Measurements from ENCODE around the gene LRRC4C. TPM values are rescaled to one million over a fixed set of nuclear protein-coding genes. Genes with fewer than 3 reads are reported as not detected.

Gene LRRC4C
- total RNA-seq, 1 donor from 2014 or later = 16.9 TPM

GRCh38 chr11:40573254-40573891, 886.1 kb downstream of the LRRC4C start:
- no peak for DNase-seq (ENCODE audit: low spot score in 2 of 2, unreplicated experiment in 2 of 2)
- H3K36me3 Mint-ChIP-seq = no peaks in the 10 kb centered on the region
- no peaks in the 10 kb centered on the region for H3K4me1 Mint-ChIP-seq
- H3K4me3 Mint-ChIP-seq = no peak overlapping the region
- no peak overlapping the region for H3K27ac Mint-ChIP-seq
- TF ChIP-seq, protein P1, sequence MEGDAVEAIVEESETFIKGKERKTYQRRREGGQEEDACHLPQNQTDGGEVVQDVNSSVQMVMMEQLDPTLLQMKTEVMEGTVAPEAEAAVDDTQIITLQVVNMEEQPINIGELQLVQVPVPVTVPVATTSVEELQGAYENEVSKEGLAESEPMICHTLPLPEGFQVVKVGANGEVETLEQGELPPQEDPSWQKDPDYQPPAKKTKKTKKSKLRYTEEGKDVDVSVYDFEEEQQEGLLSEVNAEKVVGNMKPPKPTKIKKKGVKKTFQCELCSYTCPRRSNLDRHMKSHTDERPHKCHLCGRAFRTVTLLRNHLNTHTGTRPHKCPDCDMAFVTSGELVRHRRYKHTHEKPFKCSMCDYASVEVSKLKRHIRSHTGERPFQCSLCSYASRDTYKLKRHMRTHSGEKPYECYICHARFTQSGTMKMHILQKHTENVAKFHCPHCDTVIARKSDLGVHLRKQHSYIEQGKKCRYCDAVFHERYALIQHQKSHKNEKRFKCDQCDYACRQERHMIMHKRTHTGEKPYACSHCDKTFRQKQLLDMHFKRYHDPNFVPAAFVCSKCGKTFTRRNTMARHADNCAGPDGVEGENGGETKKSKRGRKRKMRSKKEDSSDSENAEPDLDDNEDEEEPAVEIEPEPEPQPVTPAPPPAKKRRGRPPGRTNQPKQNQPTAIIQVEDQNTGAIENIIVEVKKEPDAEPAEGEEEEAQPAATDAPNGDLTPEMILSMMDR (IDR thresholded peaks at IDR 0.05; ENCODE audit: unreplicated experiment) = no peak
- H3K9me3 Mint-ChIP-seq = no peaks in the 10 kb centered on the region
- H3K27me3 Mint-ChIP-seq (ENCODE audit: low read depth) = no peaks in the 10 kb centered on the region

GRCh38 chr11:40569947-40570531, 889.4 kb downstream of the LRRC4C start:
- no peak overlapping the region for H3K4me3 Mint-ChIP-seq
- no peaks in the 10 kb centered on the region for H3K27me3 Mint-ChIP-seq (ENCODE audit: low read depth)
- peaks cover 12% of the 10 kb centered on the region for H3K4me1 Mint-ChIP-seq
- no peaks in the 10 kb centered on the region for H3K36me3 Mint-ChIP-seq
- H3K9me3 Mint-ChIP-seq = no peaks in the 10 kb centered on the region
- no peak overlapping the region for H3K27ac Mint-ChIP-seq
- TF ChIP-seq, protein P1 (IDR thresholded peaks at IDR 0.05; ENCODE audit: unreplicated experiment) = no peak
- DNase-seq (ENCODE audit: low spot score in 2 of 2, unreplicated experiment in 2 of 2) = no peak

DNA sequence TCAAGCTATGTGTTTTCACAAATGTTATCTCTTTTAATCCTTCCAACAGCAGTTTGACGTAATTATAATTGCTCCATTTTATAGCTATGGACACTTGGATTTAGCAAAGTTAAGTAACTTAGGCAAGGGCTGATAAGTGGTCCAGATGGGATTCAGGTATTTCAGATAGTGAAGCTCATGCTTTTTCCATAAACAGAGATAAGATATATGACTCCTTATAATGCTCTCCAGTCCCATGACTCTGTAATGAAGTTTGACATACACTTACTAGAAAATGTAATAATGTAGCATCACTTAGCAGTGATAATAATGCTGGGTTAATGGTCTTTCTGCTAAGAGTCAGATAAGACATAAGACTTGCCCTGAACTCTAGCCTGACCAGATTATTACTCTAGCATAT, 892.1 kb downstream of the LRRC4C start:
- H3K4me3 Mint-ChIP-seq = no peak overlapping the region
- H3K27ac Mint-ChIP-seq = no peak overlapping the region
- TF ChIP-seq, protein P1 (IDR thresholded peaks at IDR 0.05; ENCODE audit: unreplicated experiment) = no peak
- no peaks in the 10 kb centered on the region for H3K9me3 Mint-ChIP-seq
- H3K4me1 Mint-ChIP-seq = peaks cover 12% of the 10 kb centered on the region
- no peak for DNase-seq (ENCODE audit: low spot score in 2 of 2, unreplicated experiment in 2 of 2)
- H3K36me3 Mint-ChIP-seq = no peaks in the 10 kb centered on the region
- no peaks in the 10 kb centered on the region for H3K27me3 Mint-ChIP-seq (ENCODE audit: low read depth)

GRCh38 chr11:40544162-40544561, 915.3 kb downstream of the LRRC4C start:
- no peaks in the 10 kb centered on the region for H3K27me3 Mint-ChIP-seq (ENCODE audit: low read depth)
- H3K9me3 Mint-ChIP-seq = no peaks in the 10 kb centered on the region
- DNase-seq (ENCODE audit: low spot score in 2 of 2, unreplicated experiment in 2 of 2) = no peak
- H3K4me3 Mint-ChIP-seq = no peak overlapping the region
- H3K4me1 Mint-ChIP-seq = peaks cover 8% of the 10 kb centered on the region
- peak overlapping the region; percentile 14 for H3K27ac Mint-ChIP-seq
- TF ChIP-seq, protein P1 (IDR thresholded peaks at IDR 0.05; ENCODE audit: unreplicated experiment) = no peak
- no peaks in the 10 kb centered on the region for H3K36me3 Mint-ChIP-seq

- peaks cover 8% of the 10 kb centered on the region for H3K4me1 Mint-ChIP-seq
- TF ChIP-seq, protein P1 (IDR thresholded peaks at IDR 0.05; ENCODE audit: unreplicated experiment) = no peak
- H3K36me3 Mint-ChIP-seq = no peaks in the 10 kb centered on the region
- H3K4me3 Mint-ChIP-seq = no peak overlapping the region
- no peak overlapping the region for H3K27ac Mint-ChIP-seq
- H3K27me3 Mint-ChIP-seq (ENCODE audit: low read depth) = no peaks in the 10 kb centered on the region
- DNase-seq (ENCODE audit: low spot score in 2 of 2, unreplicated experiment in 2 of 2) = no peak
- no peaks in the 10 kb centered on the region for H3K9me3 Mint-ChIP-seq
These were observed 916.6 kb downstream of the LRRC4C start for GRCh38 chr11:40542821-40543220.

All from mesothelial cell of epicardium (in vitro differentiated cells).